Spleen (tissue), 7 donors: Measurements from ENCODE around the gene SLC12A9.

Experiments used
- CTCF ChIP-seq, 11 experiments: fragments of 200-600 bp in 7 of 11; fragments of 450-650 bp in 4 of 11; sonication (generic) in 4 of 11; IDR thresholded peaks in 8 of 11; conservative IDR thresholded peaks in 3 of 11; 1 replicate in 7 of 11; 2 replicates in 4 of 11; pipeline versions ENCODE4 v1.4.0 to v1.8.0; 2016 to 2021; ENCODE audit warnings: antibody characterized with exemption in 11 of 11, inconsistent platforms in 4 of 11, mild to moderate bottlenecking in 1 of 11
- POLR2A ChIP-seq, 3 donors: fragments of 450-650 bp; IDR thresholded peaks; one replicate each; pipeline ENCODE4 v1.5.1; 2017; ENCODE audit warnings: antibody characterized with exemption in 3 of 3, mild to moderate bottlenecking in 1 of 3
- donor health status: DM: no; HTN: no; CAD: no; lungs with moderate emphysema.
- donor health status: DM: no; HTN: no; CAD: no.
- donor health status: DM: no; HTN: no; CAD: no.

DNA sequence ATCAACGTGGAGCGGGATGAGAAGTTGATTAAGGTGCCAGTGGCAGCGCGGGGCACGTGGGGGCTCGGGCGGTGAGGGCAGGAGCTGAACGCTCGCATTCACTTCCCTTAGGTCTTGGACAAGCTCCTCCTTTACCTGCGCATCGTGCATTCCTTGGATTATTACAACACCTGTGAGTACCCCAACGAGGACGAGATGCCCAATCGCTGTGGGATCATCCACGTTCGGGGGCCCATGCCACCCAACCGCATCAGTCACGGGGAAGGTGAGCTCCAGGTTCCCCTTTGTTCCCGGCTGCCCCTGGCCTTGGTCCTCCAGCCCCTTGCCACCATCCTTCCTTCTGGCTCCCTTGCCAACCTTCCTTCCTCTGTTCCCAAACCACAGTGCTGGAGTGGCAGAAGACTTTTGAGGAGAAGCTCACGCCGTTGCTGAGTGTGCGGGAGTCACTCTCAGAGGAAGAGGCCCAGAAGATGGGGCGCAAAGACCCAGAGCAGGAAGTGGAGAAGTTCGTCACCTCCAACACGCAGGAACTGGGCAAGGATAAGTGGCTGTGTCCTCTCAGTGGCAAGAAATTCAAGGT lies 34.5 kb downstream of the SLC12A9 start:
- no peak for TF ChIP-seq CTCF (IDR thresholded peaks at IDR 0.05 in 8 of 11, conservative IDR thresholded peaks at IDR 0.05 in 3 of 11)
- no peak for TF ChIP-seq POLR2A (IDR thresholded peaks at IDR 0.05)
